Thyroid gland (tissue), 4 donors: ENCODE results near the gene RIC8B.

Experiments
- POLR2A ChIP-seq, 2 donors: fragments of 450-650 bp; IDR thresholded peaks; one replicate each; pipeline ENCODE4 v1.6.1; 2017; ENCODE audit warnings: antibody characterized with exemption in 2 of 2, mild to moderate bottlenecking in 2 of 2, moderate library complexity in 1 of 2
- TF ChIP-seq, protein P1 (sequence below), 6 experiments: fragments of 200-600 bp in 3 of 6; fragments of 450-650 bp in 3 of 6; sonication (generic) in 3 of 6; IDR thresholded peaks; one replicate each; pipeline ENCODE4 v1.5.1; 2016 to 2019; ENCODE audit warnings: antibody characterized with exemption in 6 of 6, mild to moderate bottlenecking in 2 of 6, inconsistent platforms in 1 of 6, moderate library complexity in 1 of 6

DNA sequence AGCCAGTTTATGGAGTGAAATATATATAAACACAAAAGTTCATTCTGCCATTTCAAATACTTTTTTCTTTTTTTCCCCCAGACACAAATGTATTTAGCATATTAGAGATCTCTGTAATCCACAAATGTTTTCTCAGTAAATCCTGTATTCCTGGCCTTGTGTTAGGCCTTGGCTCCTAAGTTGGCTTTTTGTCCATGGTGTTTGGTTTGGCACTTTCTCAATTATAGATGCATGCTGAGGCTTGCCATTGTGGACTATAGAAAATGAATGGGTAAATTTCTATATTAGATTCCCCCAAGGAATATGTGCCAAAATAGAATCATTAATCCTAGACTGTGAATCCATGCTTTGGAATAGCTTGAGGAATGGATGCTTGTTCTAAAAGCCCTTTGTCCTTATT, 17.0 kb downstream of the RIC8B start:
- TF ChIP-seq, protein P1, sequence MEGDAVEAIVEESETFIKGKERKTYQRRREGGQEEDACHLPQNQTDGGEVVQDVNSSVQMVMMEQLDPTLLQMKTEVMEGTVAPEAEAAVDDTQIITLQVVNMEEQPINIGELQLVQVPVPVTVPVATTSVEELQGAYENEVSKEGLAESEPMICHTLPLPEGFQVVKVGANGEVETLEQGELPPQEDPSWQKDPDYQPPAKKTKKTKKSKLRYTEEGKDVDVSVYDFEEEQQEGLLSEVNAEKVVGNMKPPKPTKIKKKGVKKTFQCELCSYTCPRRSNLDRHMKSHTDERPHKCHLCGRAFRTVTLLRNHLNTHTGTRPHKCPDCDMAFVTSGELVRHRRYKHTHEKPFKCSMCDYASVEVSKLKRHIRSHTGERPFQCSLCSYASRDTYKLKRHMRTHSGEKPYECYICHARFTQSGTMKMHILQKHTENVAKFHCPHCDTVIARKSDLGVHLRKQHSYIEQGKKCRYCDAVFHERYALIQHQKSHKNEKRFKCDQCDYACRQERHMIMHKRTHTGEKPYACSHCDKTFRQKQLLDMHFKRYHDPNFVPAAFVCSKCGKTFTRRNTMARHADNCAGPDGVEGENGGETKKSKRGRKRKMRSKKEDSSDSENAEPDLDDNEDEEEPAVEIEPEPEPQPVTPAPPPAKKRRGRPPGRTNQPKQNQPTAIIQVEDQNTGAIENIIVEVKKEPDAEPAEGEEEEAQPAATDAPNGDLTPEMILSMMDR (IDR thresholded peaks at IDR 0.05), result no peak
- no peak for TF ChIP-seq POLR2A (IDR thresholded peaks at IDR 0.05)
